ENCODE measurements around the gene SRGAP1. TPM values are rescaled to one million over a fixed set of nuclear protein-coding genes. Genes with fewer than 3 reads are reported as not detected.

SRGAP1 gene
- total and polyA plus RNA-seq, 2 of the 8 experiments (the other 6 are each of a cell fraction or from before 2014, with no cell fraction given) = 3.2 to 7.3 TPM

DNA sequence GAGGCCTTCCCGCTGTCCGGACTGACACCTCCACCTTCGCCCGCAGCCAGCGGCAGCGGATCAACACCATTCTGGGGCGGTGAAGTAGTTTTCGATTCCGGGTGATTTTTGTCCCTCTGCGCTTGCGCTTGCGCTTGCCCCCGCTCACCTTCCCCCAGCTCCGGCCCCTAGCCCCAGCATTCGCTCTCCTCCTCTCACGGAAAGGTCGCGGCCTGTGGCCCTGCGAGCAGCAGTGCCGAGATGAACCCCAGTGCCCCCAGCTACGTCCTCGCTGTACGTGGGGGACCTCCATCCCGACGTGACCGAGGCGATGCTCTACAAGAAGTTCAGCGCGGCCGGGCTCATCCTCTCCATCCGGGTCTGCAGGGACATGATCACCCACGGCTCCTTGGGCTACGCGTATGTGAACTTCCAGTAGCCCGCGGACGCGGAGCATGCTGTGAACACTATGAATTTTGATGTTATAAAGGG, 22.7 kb upstream of the SRGAP1 start:
- no peak overlapping the region for H4K8ac ChIP-seq (ENCODE audit: extremely low read depth, insufficient read depth, low read length)
- no peak overlapping the region for H2BK20ac ChIP-seq (ENCODE audit: low read length)
- POLR2A ChIA-PET (ENCODE audit: partially characterized antibody) = no interaction called here
- no peak overlapping the region for H3K4me3 ChIP-seq (ENCODE audit: extremely low read depth in 1 of 4, insufficient read depth in 2 of 4, low read depth in 3 of 4, low read length in 4 of 4)
- no peak overlapping the region for H3K14ac ChIP-seq (ENCODE audit: insufficient read length)
- no peak overlapping the region for H3K4ac ChIP-seq (replicated peaks; ENCODE audit: insufficient read length, low read depth, low read length)
- H3K23ac ChIP-seq (ENCODE audit: insufficient read length) = no peak overlapping the region
- no peak overlapping the region for H2AK5ac ChIP-seq (ENCODE audit: low read depth, low read length)
- no peak for DNase-seq (ENCODE audit: low read depth in 1 of 2, low spot score in 2 of 2)
- no peaks in the 10 kb centered on the region for H3K79me1 ChIP-seq (ENCODE audit: low read depth, low read length)
- CTCF ChIA-PET (ENCODE audit: partially characterized antibody) = interaction anchor here (0.6 to 2.0 kb wide), 4 partner anchors 12 to 1304 kb away, joined by 3 to 9 read pairs (median 3); no protein-coding TSS in a partner anchor
- H3K27me3 ChIP-seq (replicated peaks in 1 of 4; ENCODE audit: control insufficient read depth in 3 of 4, extremely low read depth in 1 of 4, insufficient read depth in 3 of 4, low read length in 3 of 4) = no peaks in the 10 kb centered on the region
- H3K56ac ChIP-seq (replicated peaks; ENCODE audit: insufficient read length, low read depth, low read length) = no peak overlapping the region
- no peaks in the 10 kb centered on the region for H3K9me3 ChIP-seq (ENCODE audit: insufficient read depth in 2 of 2, low read depth in 1 of 2, low read length in 1 of 2)
- no peak overlapping the region for H4K5ac ChIP-seq (ENCODE audit: insufficient read length, low read depth, low read length)
- no peak for TF ChIP-seq CHD1 (IDR thresholded peaks at IDR 0.05; ENCODE audit: low read depth, low read length)
- TF ChIP-seq RBBP5 (IDR thresholded peaks at IDR 0.05; ENCODE audit: borderline replicate concordance, low read depth, low read length) = no peak
- TF ChIP-seq HDAC6 (IDR thresholded peaks at IDR 0.05; ENCODE audit: low read depth, low read length) = no peak
- no peak for TF ChIP-seq KDM4A (IDR thresholded peaks at IDR 0.05; ENCODE audit: low read depth, low read length, severe bottlenecking)
- TF ChIP-seq EGR1 (IDR thresholded peaks at IDR 0.05; ENCODE audit: borderline replicate concordance, low read depth, low read length) = no peak
- no peak for TF ChIP-seq PHF8 (conservative IDR thresholded peaks at IDR 0.05; ENCODE audit: low read depth, low read length)
- TF ChIP-seq SP1 (IDR thresholded peaks at IDR 0.05; ENCODE audit: low read depth, low read length) = no peak
- H3K9ac ChIP-seq (replicated peaks in 1 of 4; ENCODE audit: extremely low read depth in 1 of 4, low read depth in 3 of 4, low read length in 3 of 4) = no peak overlapping the region
- FAIRE-seq = no peak
- H3K18ac ChIP-seq (ENCODE audit: extremely low read depth, low read length) = no peak overlapping the region
- H2BK5ac ChIP-seq (ENCODE audit: low read depth, low read length) = no peak overlapping the region
- no peaks in the 10 kb centered on the region for H4K20me1 ChIP-seq (replicated peaks in 1 of 2; ENCODE audit: control insufficient read depth in 1 of 2, insufficient read depth in 2 of 2, low read length in 2 of 2)
- H2BK12ac ChIP-seq (ENCODE audit: low read depth, low read length) = no peak overlapping the region
- H2BK120ac ChIP-seq (replicated peaks; ENCODE audit: low read depth, low read length) = no peak overlapping the region
- H3K36me3 ChIP-seq (ENCODE audit: control insufficient read depth in 2 of 4, insufficient read depth in 4 of 4, low read length in 3 of 4) = no peaks in the 10 kb centered on the region
- H2AFZ ChIP-seq (ENCODE audit: low read length) = no peak overlapping the region
- no peak overlapping the region for H3K4me2 ChIP-seq (ENCODE audit: insufficient read depth in 1 of 2, low read depth in 2 of 2, low read length in 2 of 2)
- no peak overlapping the region for H3K27ac ChIP-seq (ENCODE audit: low read depth, low read length)
- H2BK15ac ChIP-seq (ENCODE audit: low read length) = no peak overlapping the region
- no peaks in the 10 kb centered on the region; the same call in 1 of the 2 replicates for H3K23me2 ChIP-seq (ENCODE audit: low read depth, low read length)
- H4K91ac ChIP-seq (replicated peaks; ENCODE audit: insufficient read length, low read length) = no peak overlapping the region
- 95% methylated on average over 32 of the region's 38 CpGs; no CpG with 5 or more reads in 1 of the 2 experiments for WGBS, 2 experiments (ENCODE audit: extremely low coverage in 1 of 2, insufficient coverage in 1 of 2, insufficient read length in 1 of 2, insufficient replicate concordance in 2 of 2, low coverage in 1 of 2, low lambda C conversion rate in 2 of 2, missing lambda C conversion rate in 1 of 2)
- no peaks in the 10 kb centered on the region for H3K4me1 ChIP-seq (replicated peaks in 1 of 4; ENCODE audit: control insufficient read depth in 3 of 4, insufficient read depth in 4 of 4, low read length in 3 of 4)
- H3K79me2 ChIP-seq (ENCODE audit: control insufficient read depth in 1 of 2, insufficient read depth in 2 of 2, low read length in 2 of 2) = no peaks in the 10 kb centered on the region
